HEK293 (cell line): ENCODE data around the gene AMD1.

Experiments used
- HOXC10 ChIP-seq: sonication (generic); formaldehyde crosslinking; IDR thresholded peaks from 2 replicates; pipeline ENCODE4 v1.8.1; 2023; ENCODE audit warnings: mild to moderate bottlenecking, missing genetic modification reagents
- REPIN1 ChIP-seq: fragments of 450-650 bp; formaldehyde crosslinking; IDR thresholded peaks from 2 replicates; pipeline ENCODE4 v1.5.1; 2017; ENCODE audit warnings: missing biosample characterization, missing genetic modification characterization, low read depth
- SCRT2 ChIP-seq: fragments of 450-650 bp; formaldehyde crosslinking; IDR thresholded peaks from 2 replicates; pipeline ENCODE4 v1.5.1; 2016; ENCODE audit warnings: missing biosample characterization, missing genetic modification characterization
- SP7 ChIP-seq: fragments of 450-650 bp; formaldehyde crosslinking; IDR thresholded peaks from 2 replicates; pipeline ENCODE4 v1.5.1; 2016; ENCODE audit warnings: missing biosample characterization, missing genetic modification characterization
- TRIM28 ChIP-seq: IDR thresholded peaks from 2 replicates; pipeline ENCODE4 v1.6.1; 2011; ENCODE audit warnings: low read length, control low read depth, borderline replicate concordance
- WT1 ChIP-seq: fragments of 450-650 bp; formaldehyde crosslinking; IDR thresholded peaks from 2 replicates; pipeline ENCODE4 v1.5.1; 2016; ENCODE audit warnings: missing biosample characterization, missing genetic modification characterization
- ZBTB17 ChIP-seq: fragments of 450-650 bp; formaldehyde crosslinking; IDR thresholded peaks from 2 replicates; pipeline ENCODE4 v1.5.1; 2016; ENCODE audit warnings: missing biosample characterization, missing genetic modification characterization
- ZFP69B ChIP-seq: fragments of 450-650 bp; formaldehyde crosslinking; IDR thresholded peaks from 2 replicates; pipeline ENCODE4 v1.5.1; 2016; ENCODE audit warnings: missing biosample characterization, missing genetic modification characterization
- ZIC2 ChIP-seq: fragments of 450-650 bp; formaldehyde crosslinking; IDR thresholded peaks from 2 replicates; pipeline ENCODE4 v1.5.1; 2016; ENCODE audit warnings: missing biosample characterization, missing genetic modification characterization
- ZNF114 ChIP-seq: fragments of 450-650 bp; formaldehyde crosslinking; IDR thresholded peaks from 2 replicates; pipeline ENCODE4 v1.5.0; 2017; ENCODE audit warnings: missing biosample characterization, missing genetic modification characterization
- ZNF140 ChIP-seq: fragments of 450-650 bp; formaldehyde crosslinking; IDR thresholded peaks from 2 replicates; pipeline ENCODE4 v1.5.1; 2016; ENCODE audit warnings: missing biosample characterization, missing genetic modification characterization
- ZNF146 ChIP-seq: fragments of 450-650 bp; formaldehyde crosslinking; IDR thresholded peaks from 2 replicates; pipeline ENCODE4 v1.5.1; 2016; ENCODE audit warnings: missing biosample characterization, missing genetic modification characterization
- ZNF157 ChIP-seq: fragments of 450-650 bp; formaldehyde crosslinking; IDR thresholded peaks from 2 replicates; pipeline ENCODE4 v1.5.1; 2016; ENCODE audit warnings: missing biosample characterization, missing genetic modification characterization
- ZNF184 ChIP-seq: fragments of 450-650 bp; IDR thresholded peaks from 2 replicates; pipeline ENCODE4 v1.5.1; 2018; ENCODE audit warnings: missing biosample characterization, mild to moderate bottlenecking, missing genetic modification characterization
- ZNF2 ChIP-seq: fragments of 450-650 bp; formaldehyde crosslinking; IDR thresholded peaks from 2 replicates; pipeline ENCODE4 v1.5.1; 2016; ENCODE audit warnings: missing biosample characterization, missing genetic modification characterization
- ZNF202 ChIP-seq: fragments of 450-650 bp; formaldehyde crosslinking; IDR thresholded peaks from 2 replicates; pipeline ENCODE4 v1.5.1; 2016; ENCODE audit warnings: missing biosample characterization, missing genetic modification characterization, borderline replicate concordance
- ZNF23 ChIP-seq: fragments of 450-650 bp; formaldehyde crosslinking; IDR thresholded peaks from 2 replicates; pipeline ENCODE4 v1.5.1; 2016; ENCODE audit warnings: missing biosample characterization, missing genetic modification characterization, borderline replicate concordance
- ZNF239 ChIP-seq: fragments of 450-650 bp; formaldehyde crosslinking; IDR thresholded peaks from 2 replicates; pipeline ENCODE4 v1.5.1; 2016; ENCODE audit warnings: missing biosample characterization, missing genetic modification characterization
- ZNF302 ChIP-seq: fragments of 450-650 bp; formaldehyde crosslinking; IDR thresholded peaks from 2 replicates; pipeline ENCODE4 v1.5.1; 2016; ENCODE audit warnings: missing biosample characterization, missing genetic modification characterization, low read depth
- ZNF391 ChIP-seq: fragments of 450-650 bp; formaldehyde crosslinking; IDR thresholded peaks from 2 replicates; pipeline ENCODE4 v1.5.1; 2016; ENCODE audit warnings: low read depth, missing biosample characterization, missing genetic modification characterization, borderline replicate concordance
- ZNF394 ChIP-seq: fragments of 450-650 bp; formaldehyde crosslinking; IDR thresholded peaks from 2 replicates; pipeline ENCODE4 v1.5.1; 2016; ENCODE audit warnings: missing biosample characterization, missing genetic modification characterization, mild to moderate bottlenecking, moderate library complexity, borderline replicate concordance
- ZNF433 ChIP-seq: fragments of 450-650 bp; formaldehyde crosslinking; IDR thresholded peaks from 2 replicates; pipeline ENCODE4 v1.5.1; 2016; ENCODE audit warnings: missing biosample characterization, missing genetic modification characterization, low read depth
- ZNF529 ChIP-seq: fragments of 450-650 bp; formaldehyde crosslinking; IDR thresholded peaks from 2 replicates; pipeline ENCODE4 v1.5.1; 2017; ENCODE audit warnings: missing genetic modification characterization, missing biosample characterization; ENCODE audit not compliant: insufficient replicate concordance
- ZNF707 ChIP-seq: fragments of 450-650 bp; formaldehyde crosslinking; IDR thresholded peaks from 2 replicates; pipeline ENCODE4 v1.5.1; 2016; ENCODE audit warnings: missing biosample characterization, missing genetic modification characterization
- ZNF777 ChIP-seq: fragments of 450-650 bp; formaldehyde crosslinking; IDR thresholded peaks from 2 replicates; pipeline ENCODE4 v1.5.1; 2017; ENCODE audit warnings: missing biosample characterization, missing genetic modification characterization, borderline replicate concordance
- ZNF785 ChIP-seq: fragments of 450-650 bp; formaldehyde crosslinking; IDR thresholded peaks from 2 replicates; pipeline ENCODE4 v1.5.1; 2016; ENCODE audit warnings: missing biosample characterization, missing genetic modification characterization
- ZNF843 ChIP-seq: fragments of 450-650 bp; formaldehyde crosslinking; IDR thresholded peaks from 2 replicates; pipeline ENCODE4 v1.5.1; 2016; ENCODE audit warnings: missing biosample characterization, missing genetic modification characterization
- ZSCAN23 ChIP-seq: fragments of 450-650 bp; formaldehyde crosslinking; IDR thresholded peaks from 2 replicates; pipeline ENCODE4 v1.5.1; 2016; ENCODE audit warnings: missing biosample characterization, missing genetic modification characterization
- TF ChIP-seq, protein P1 (sequence below): fragments of 450-650 bp; formaldehyde crosslinking; IDR thresholded peaks from 2 replicates; pipeline ENCODE4 v1.5.1; 2016; ENCODE audit warnings: missing biosample characterization, missing genetic modification characterization
- TF ChIP-seq, protein P2 (sequence below): fragments of 450-650 bp; formaldehyde crosslinking; IDR thresholded peaks from 2 replicates; pipeline ENCODE4 v1.5.1; 2016; ENCODE audit warnings: missing biosample characterization, missing genetic modification characterization
- TF ChIP-seq, protein P3 (sequence below): fragments of 450-650 bp; formaldehyde crosslinking; IDR thresholded peaks from 2 replicates; pipeline ENCODE4 v1.5.1; 2016; ENCODE audit warnings: missing biosample characterization, missing genetic modification characterization
- TF ChIP-seq, protein P4 (sequence below): fragments of 450-650 bp; formaldehyde crosslinking; IDR thresholded peaks from 2 replicates; pipeline ENCODE4 v1.5.1; 2016; ENCODE audit warnings: missing biosample characterization, missing genetic modification characterization
- TF ChIP-seq, protein P5 (sequence below): sonication (generic); formaldehyde crosslinking; IDR thresholded peaks from 2 replicates; pipeline ENCODE4 v1.8.1; 2022; ENCODE audit warnings: mild to moderate bottlenecking, moderate library complexity, missing genetic modification reagents
- TF ChIP-seq, protein P6 (sequence below): fragments of 450-650 bp; formaldehyde crosslinking; IDR thresholded peaks from 2 replicates; pipeline ENCODE4 v1.5.1; 2016; ENCODE audit warnings: missing biosample characterization, missing genetic modification characterization

The AMD1 gene

DNA sequence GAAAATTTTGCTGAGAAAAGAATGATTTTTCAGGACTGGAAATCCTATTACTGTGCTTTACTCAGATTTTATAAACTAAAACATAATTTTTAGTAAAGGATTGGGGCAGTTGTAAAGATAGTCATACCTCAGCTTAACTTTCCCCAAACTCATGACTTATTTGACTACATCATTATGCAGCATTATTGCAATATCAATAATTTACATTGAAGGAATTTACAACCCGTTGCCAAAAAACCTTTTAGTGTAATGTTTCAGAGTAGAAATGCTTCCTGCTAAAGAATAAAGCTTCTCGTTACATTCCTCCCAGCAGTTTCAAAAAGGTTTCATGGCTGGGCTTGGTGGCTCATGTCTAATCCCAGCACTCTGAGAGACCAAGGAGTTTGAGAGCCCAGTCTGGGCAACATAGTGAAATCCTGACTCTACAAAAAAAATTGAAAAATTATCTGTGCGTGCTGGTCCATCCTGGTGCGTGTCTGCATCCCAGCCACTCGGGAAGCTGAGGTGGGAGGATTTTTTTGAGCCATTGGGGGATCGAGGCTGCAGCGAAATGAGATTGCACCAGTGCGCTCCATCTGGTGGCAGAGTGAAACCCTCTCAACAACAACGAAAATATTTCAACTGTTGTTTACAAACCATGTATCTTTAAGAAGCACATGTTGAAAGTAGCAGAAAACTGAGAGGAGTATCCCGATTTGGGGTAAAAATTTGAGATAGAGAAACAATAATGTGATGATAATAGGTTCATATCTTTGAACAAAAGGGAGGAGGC is 4.4 kb downstream of the AMD1 start (continued):
- no peak for TF ChIP-seq ZNF202 (tag by site-specific recombination)
- TF ChIP-seq ZNF843 (tag by site-specific recombination), result no peak
- no peak for TF ChIP-seq ZNF785 (tag by site-specific recombination)
- TF ChIP-seq HOXC10 (CRISPR knock-in tag), result no peak
- TF ChIP-seq, protein P1, sequence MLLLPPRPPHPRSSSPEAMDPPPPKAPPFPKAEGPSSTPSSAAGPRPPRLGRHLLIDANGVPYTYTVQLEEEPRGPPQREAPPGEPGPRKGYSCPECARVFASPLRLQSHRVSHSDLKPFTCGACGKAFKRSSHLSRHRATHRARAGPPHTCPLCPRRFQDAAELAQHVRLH, result no peak
- TF ChIP-seq ZNF707 (tag by site-specific recombination), result no peak
- TF ChIP-seq TRIM28, result peak; percentile 59; the same call in 1 of the 2 replicates
- TF ChIP-seq ZNF114 (tag by site-specific recombination), result no peak
- no peak for TF ChIP-seq ZFP69B (tag by site-specific recombination)
- TF ChIP-seq, protein P2, sequence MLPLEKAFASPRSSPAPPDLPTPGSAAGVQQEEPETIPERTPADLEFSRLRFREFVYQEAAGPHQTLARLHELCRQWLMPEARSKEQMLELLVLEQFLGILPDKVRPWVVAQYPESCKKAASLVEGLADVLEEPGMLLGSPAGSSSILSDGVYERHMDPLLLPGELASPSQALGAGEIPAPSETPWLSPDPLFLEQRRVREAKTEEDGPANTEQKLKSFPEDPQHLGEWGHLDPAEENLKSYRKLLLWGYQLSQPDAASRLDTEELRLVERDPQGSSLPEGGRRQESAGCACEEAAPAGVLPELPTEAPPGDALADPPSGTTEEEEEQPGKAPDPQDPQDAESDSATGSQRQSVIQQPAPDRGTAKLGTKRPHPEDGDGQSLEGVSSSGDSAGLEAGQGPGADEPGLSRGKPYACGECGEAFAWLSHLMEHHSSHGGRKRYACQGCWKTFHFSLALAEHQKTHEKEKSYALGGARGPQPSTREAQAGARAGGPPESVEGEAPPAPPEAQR (tag by site-specific recombination), result no peak
- no peak for TF ChIP-seq ZNF777 (tag by site-specific recombination)
- no peak for TF ChIP-seq ZNF302 (tag by site-specific recombination)
- TF ChIP-seq ZBTB17 (tag by site-specific recombination), result 0 out of 2 replicates have a peak, but pooled peaks have one; percentile 37
- no peak for TF ChIP-seq ZSCAN23 (tag by site-specific recombination)
- no peak for TF ChIP-seq ZNF2 (tag by site-specific recombination)
- TF ChIP-seq, protein P3, sequence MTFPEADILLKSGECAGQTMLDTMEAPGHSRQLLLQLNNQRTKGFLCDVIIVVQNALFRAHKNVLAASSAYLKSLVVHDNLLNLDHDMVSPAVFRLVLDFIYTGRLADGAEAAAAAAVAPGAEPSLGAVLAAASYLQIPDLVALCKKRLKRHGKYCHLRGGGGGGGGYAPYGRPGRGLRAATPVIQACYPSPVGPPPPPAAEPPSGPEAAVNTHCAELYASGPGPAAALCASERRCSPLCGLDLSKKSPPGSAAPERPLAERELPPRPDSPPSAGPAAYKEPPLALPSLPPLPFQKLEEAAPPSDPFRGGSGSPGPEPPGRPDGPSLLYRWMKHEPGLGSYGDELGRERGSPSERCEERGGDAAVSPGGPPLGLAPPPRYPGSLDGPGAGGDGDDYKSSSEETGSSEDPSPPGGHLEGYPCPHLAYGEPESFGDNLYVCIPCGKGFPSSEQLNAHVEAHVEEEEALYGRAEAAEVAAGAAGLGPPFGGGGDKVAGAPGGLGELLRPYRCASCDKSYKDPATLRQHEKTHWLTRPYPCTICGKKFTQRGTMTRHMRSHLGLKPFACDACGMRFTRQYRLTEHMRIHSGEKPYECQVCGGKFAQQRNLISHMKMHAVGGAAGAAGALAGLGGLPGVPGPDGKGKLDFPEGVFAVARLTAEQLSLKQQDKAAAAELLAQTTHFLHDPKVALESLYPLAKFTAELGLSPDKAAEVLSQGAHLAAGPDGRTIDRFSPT (tag by site-specific recombination), result no peak
- TF ChIP-seq ZNF433, result no peak
- TF ChIP-seq ZNF394 (tag by site-specific recombination), result peak; percentile 58; the same call in 1 of the 2 replicates
- no peak for TF ChIP-seq ZIC2 (tag by site-specific recombination)
- no peak for TF ChIP-seq ZNF184 (tag by site-specific recombination)
- no peak for TF ChIP-seq ZNF529 (tag by site-specific recombination)
- 0 out of 2 replicates have a peak, but pooled peaks have one; percentile 39 for TF ChIP-seq SCRT2 (tag by site-specific recombination)
- no peak for TF ChIP-seq REPIN1 (tag by site-specific recombination)
- no peak for TF ChIP-seq ZNF146 (tag by site-specific recombination)
- no peak for TF ChIP-seq SP7 (tag by site-specific recombination)
- no peak for TF ChIP-seq ZNF157
- TF ChIP-seq ZNF23 (tag by site-specific recombination), result no peak
- no peak for TF ChIP-seq ZNF239
- TF ChIP-seq, protein P4, sequence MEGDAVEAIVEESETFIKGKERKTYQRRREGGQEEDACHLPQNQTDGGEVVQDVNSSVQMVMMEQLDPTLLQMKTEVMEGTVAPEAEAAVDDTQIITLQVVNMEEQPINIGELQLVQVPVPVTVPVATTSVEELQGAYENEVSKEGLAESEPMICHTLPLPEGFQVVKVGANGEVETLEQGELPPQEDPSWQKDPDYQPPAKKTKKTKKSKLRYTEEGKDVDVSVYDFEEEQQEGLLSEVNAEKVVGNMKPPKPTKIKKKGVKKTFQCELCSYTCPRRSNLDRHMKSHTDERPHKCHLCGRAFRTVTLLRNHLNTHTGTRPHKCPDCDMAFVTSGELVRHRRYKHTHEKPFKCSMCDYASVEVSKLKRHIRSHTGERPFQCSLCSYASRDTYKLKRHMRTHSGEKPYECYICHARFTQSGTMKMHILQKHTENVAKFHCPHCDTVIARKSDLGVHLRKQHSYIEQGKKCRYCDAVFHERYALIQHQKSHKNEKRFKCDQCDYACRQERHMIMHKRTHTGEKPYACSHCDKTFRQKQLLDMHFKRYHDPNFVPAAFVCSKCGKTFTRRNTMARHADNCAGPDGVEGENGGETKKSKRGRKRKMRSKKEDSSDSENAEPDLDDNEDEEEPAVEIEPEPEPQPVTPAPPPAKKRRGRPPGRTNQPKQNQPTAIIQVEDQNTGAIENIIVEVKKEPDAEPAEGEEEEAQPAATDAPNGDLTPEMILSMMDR, result peak; percentile 58; the same call in 1 of the 2 replicates
- no peak for TF ChIP-seq ZNF140 (tag by site-specific recombination)
- TF ChIP-seq, protein P5, sequence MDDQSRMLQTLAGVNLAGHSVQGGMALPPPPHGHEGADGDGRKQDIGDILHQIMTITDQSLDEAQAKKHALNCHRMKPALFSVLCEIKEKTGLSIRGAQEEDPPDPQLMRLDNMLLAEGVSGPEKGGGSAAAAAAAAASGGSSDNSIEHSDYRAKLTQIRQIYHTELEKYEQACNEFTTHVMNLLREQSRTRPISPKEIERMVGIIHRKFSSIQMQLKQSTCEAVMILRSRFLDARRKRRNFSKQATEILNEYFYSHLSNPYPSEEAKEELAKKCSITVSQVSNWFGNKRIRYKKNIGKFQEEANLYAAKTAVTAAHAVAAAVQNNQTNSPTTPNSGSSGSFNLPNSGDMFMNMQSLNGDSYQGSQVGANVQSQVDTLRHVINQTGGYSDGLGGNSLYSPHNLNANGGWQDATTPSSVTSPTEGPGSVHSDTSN (CRISPR knock-in tag), result no peak
- no peak for TF ChIP-seq WT1 (tag by site-specific recombination)
- no peak for TF ChIP-seq ZNF391
- TF ChIP-seq, protein P6, sequence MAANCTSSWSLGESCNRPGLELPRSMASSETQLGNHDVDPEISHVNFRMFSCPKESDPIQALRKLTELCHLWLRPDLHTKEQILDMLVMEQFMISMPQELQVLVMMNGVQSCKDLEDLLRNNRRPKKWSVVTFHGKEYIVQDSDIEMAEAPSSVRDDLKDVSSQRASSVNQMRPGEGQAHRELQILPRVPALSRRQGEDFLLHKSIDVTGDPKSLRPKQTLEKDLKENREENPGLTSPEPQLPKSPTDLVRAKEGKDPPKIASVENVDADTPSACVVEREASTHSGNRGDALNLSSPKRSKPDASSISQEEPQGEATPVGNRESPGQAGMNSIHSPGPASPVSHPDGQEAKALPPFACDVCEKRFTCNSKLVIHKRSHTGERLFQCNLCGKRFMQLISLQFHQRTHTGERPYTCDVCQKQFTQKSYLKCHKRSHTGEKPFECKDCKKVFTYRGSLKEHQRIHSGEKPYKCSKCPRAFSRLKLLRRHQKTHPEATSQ (tag by site-specific recombination), result no peak
